HepG2 (cell line): ENCODE results near the gene GPT2. TPM values are rescaled to one million over a fixed set of nuclear protein-coding genes. Genes with fewer than 3 reads are reported as not detected.

Experiments used
- ATF7-NPFF ChIP-seq: sonication (generic); formaldehyde crosslinking; IDR thresholded peaks from 2 replicates; pipeline ENCODE4 v1.8.1; 2023; ENCODE audit warnings: mild to moderate bottlenecking, low read depth, missing genetic modification reagents, moderate library complexity
- E2F2 ChIP-seq: sonication (generic); formaldehyde crosslinking; IDR thresholded peaks from 2 replicates; pipeline ENCODE4 v1.4.0; 2020; ENCODE audit warnings: missing genetic modification reagents, borderline replicate concordance
- EHMT2 ChIP-seq: fragments of 200-600 bp; sonication (generic); IDR thresholded peaks from 2 replicates; pipeline ENCODE4 v1.7.0; 2017; ENCODE audit warnings: antibody characterized with exemption, low read depth, low read length, borderline replicate concordance
- HOXA5 ChIP-seq: sonication (generic); formaldehyde crosslinking; IDR thresholded peaks from 2 replicates; pipeline ENCODE4 v1.4.0; 2020; ENCODE audit warnings: missing genetic modification reagents
- KLF13 ChIP-seq: sonication (generic); formaldehyde crosslinking; IDR thresholded peaks from 2 replicates; pipeline ENCODE4 v1.4.0; 2020; ENCODE audit warnings: mild to moderate bottlenecking, missing genetic modification reagents
- LBX2 ChIP-seq: sonication (generic); formaldehyde crosslinking; IDR thresholded peaks from 2 replicates; pipeline ENCODE4 v1.5.0; 2020; ENCODE audit warnings: missing genetic modification reagents, mild to moderate bottlenecking, borderline replicate concordance
- PRDM15 ChIP-seq: sonication (generic); formaldehyde crosslinking; IDR thresholded peaks from 2 replicates; pipeline ENCODE4 v1.4.0; 2020; ENCODE audit warnings: missing genetic modification reagents
- RFXANK ChIP-seq: IDR thresholded peaks from 2 replicates; pipeline ENCODE4 v1.6.1; 2016
- SMAD3 ChIP-seq: sonication (generic); formaldehyde crosslinking; IDR thresholded peaks from 2 replicates; pipeline ENCODE4 v1.4.0; 2020; ENCODE audit warnings: missing genetic modification reagents
- SOX13 ChIP-seq, 3 experiments: fragments of 450-650 bp in 1 of 3; sonication (generic) in 1 of 3; formaldehyde crosslinking in 1 of 3; IDR thresholded peaks in 2 of 3; conservative IDR thresholded peaks in 1 of 3; 2 replicates each; pipeline versions ENCODE4 v1.5.0 to v1.6.1; 2016 to 2020; ENCODE audit warnings: antibody characterized with exemption in 1 of 3, mild to moderate bottlenecking in 1 of 3, missing compliant biosample characterization in 1 of 3, missing genetic modification reagents in 1 of 3, moderate library complexity in 1 of 3
- TBX3 ChIP-seq: fragments of 450-650 bp; IDR thresholded peaks from 2 replicates; pipeline ENCODE4 v1.6.1; 2017; ENCODE audit warnings: antibody characterized with exemption, mild to moderate bottlenecking, inconsistent platforms, borderline replicate concordance
- THAP8 ChIP-seq: sonication (generic); formaldehyde crosslinking; IDR thresholded peaks from 2 replicates; pipeline ENCODE4 v1.5.1; 2020; ENCODE audit warnings: missing genetic modification reagents, mild to moderate bottlenecking, borderline replicate concordance
- ZBTB1 ChIP-seq: sonication (generic); formaldehyde crosslinking; IDR thresholded peaks from 2 replicates; pipeline ENCODE4 v1.4.0; 2020; ENCODE audit warnings: missing genetic modification reagents, borderline replicate concordance
- ZNF383 ChIP-seq: sonication (generic); formaldehyde crosslinking; IDR thresholded peaks from 2 replicates; pipeline ENCODE4 v1.4.0; 2020; ENCODE audit warnings: missing genetic modification reagents, mild to moderate bottlenecking, borderline replicate concordance
- ZNF44 ChIP-seq: sonication (generic); formaldehyde crosslinking; IDR thresholded peaks from 2 replicates; pipeline ENCODE4 v1.5.1; 2020; ENCODE audit warnings: mild to moderate bottlenecking, missing genetic modification reagents
- ZNF780A ChIP-seq: sonication (generic); formaldehyde crosslinking; IDR thresholded peaks from 2 replicates; pipeline ENCODE4 v1.8.0; 2022; ENCODE audit warnings: mild to moderate bottlenecking, missing genetic modification reagents, moderate library complexity
- ZNF878 ChIP-seq: sonication (generic); formaldehyde crosslinking; IDR thresholded peaks from 2 replicates; pipeline ENCODE4 v1.8.1; 2023; ENCODE audit warnings: mild to moderate bottlenecking, missing genetic modification reagents, moderate library complexity
- ZNF883 ChIP-seq: sonication (generic); formaldehyde crosslinking; IDR thresholded peaks from 2 replicates; pipeline ENCODE4 v1.5.1; 2020; ENCODE audit warnings: mild to moderate bottlenecking, missing genetic modification reagents; ENCODE audit errors: not compliant biosample characterization
- polyA plus RNA-seq, 8 experiments: library from polyadenylated mRNA; depleted of rRNA in 3 of 8; stranded (reverse) in 7 of 8; unstranded in 1 of 8; fragments of >200 nt; fragmentation: Illumina TruSeq in 4 of 8; extraction: Trizol in 4 of 8; gene quantifications; 2 replicates each; pipeline versions ENCODE4 v1.2.1 to v1.2.3, GENCODE V29; 2011 to 2016; ENCODE audit warnings: low read depth in 4 of 8, missing spikeins in 1 of 8, mixed read lengths in 1 of 8; ENCODE audit not compliant: insufficient read depth in 1 of 8
- total RNA-seq, 5 experiments: library from RNA; depleted of rRNA; stranded (reverse); fragments of >200 nt; fragmentation: Illumina TruSeq; extraction: Trizol; gene quantifications; 2 replicates each; pipeline ENCODE4 v1.2.3, GENCODE V29; 2016; ENCODE audit warnings: low read depth in 1 of 5

Gene GPT2
- total and polyA plus RNA-seq, 2 of the 13 experiments (the other 11 are each of a cell fraction or from before 2014, with no cell fraction given): 138 to 267 TPM

- TF ChIP-seq THAP8 (0 out of 2 replicates have a peak, but pooled peaks have one; percentile 3), ZNF883 (peak; percentile 27), ZNF878 (CRISPR knock-in tag) (no peak), RFXANK (no peak), SMAD3 (CRISPR knock-in tag) (0 out of 2 replicates have a peak, but pooled peaks have one; percentile 7), EHMT2 (no peak), TBX3 (no peak), ATF7-NPFF (CRISPR knock-in tag) (peak; percentile 26; the same call in 1 of the 2 replicates), HOXA5 (CRISPR knock-in tag) (0 out of 2 replicates have a peak, but pooled peaks have one; percentile 20), ZNF44 (CRISPR knock-in tag) (0 out of 2 replicates have a peak, but pooled peaks have one; percentile 20), LBX2 (CRISPR knock-in tag) (peak; percentile 61; the same call in 1 of the 2 replicates), ZBTB1 (CRISPR knock-in tag) (no peak), ZNF383 (no peak), SOX13 (IDR thresholded peaks at IDR 0.05) (no peak), SOX13 (CRISPR knock-in tag; conservative IDR thresholded peaks at IDR 0.05 in 1 of 2, IDR thresholded peaks at IDR 0.05 in 1 of 2) (no peak), ZNF780A (no peak), PRDM15 (CRISPR knock-in tag) (peak; percentile 41; the same call in 1 of the 2 replicates), KLF13 (CRISPR knock-in tag) (0 out of 2 replicates have a peak, but pooled peaks have one; percentile 21), E2F2 (CRISPR knock-in tag) (no peak)
Observed at GRCh38 chr16:46884513-46885293, 541 bp downstream of the GPT2 start (continued).
